Measurements from ENCODE around the gene TATDN2.

DNA sequence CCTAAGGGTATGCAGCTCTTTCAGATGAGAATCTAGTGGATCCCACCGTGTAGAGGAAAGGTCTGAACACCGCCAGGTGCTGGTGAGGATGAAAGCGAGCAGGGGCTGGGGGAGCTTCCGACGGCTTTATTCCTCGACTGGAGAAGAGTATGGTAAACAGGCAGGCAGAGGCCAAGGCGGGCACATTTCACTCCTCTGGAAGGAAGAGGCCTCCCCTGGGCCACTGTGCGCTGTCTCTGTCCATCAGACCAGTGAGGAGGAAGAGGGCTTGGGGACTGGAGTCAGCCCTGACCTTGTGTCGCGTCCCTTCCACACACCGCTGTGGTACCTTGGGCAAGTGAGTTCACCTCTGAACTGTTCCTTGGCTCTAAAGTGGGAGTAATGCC lies 40.3 kb downstream of the TATDN2 start:
- TF ChIP-seq, protein P1, sequence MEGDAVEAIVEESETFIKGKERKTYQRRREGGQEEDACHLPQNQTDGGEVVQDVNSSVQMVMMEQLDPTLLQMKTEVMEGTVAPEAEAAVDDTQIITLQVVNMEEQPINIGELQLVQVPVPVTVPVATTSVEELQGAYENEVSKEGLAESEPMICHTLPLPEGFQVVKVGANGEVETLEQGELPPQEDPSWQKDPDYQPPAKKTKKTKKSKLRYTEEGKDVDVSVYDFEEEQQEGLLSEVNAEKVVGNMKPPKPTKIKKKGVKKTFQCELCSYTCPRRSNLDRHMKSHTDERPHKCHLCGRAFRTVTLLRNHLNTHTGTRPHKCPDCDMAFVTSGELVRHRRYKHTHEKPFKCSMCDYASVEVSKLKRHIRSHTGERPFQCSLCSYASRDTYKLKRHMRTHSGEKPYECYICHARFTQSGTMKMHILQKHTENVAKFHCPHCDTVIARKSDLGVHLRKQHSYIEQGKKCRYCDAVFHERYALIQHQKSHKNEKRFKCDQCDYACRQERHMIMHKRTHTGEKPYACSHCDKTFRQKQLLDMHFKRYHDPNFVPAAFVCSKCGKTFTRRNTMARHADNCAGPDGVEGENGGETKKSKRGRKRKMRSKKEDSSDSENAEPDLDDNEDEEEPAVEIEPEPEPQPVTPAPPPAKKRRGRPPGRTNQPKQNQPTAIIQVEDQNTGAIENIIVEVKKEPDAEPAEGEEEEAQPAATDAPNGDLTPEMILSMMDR (IDR thresholded peaks at IDR 0.05): no peak
- TF ChIP-seq POLR2A (IDR thresholded peaks at IDR 0.05): no peak

All from uterus (tissue), 2 donors.